B cell (primary cell): ENCODE measurements around the gene PLGRKT.

Experiments used
- CTCF ChIP-seq: fragments of 200-600 bp; IDR thresholded peaks from one replicate; pipeline ENCODE4 v1.8.0; 2022; ENCODE audit warnings: antibody characterized with exemption, mild to moderate bottlenecking
- EZH2 ChIP-seq: IDR thresholded peaks from 2 replicates; pipeline ENCODE4 v1.6.1; 2012; ENCODE audit warnings: borderline replicate concordance, low read depth, mild to moderate bottlenecking, moderate library complexity, low read length; ENCODE audit not compliant: insufficient read depth, poor library complexity, severe bottlenecking

GRCh38 chr9:5419987-5420386, 17.7 kb downstream of the PLGRKT start:
- TF ChIP-seq CTCF (no peak), EZH2 (no peak)
